Measurements from ENCODE around the gene HGF. TPM values are rescaled to one million over a fixed set of nuclear protein-coding genes. Genes with fewer than 3 reads are reported as not detected.
"Not testable (repeated sequence)": the region's sequence is repeated elsewhere in the genome, so short reads cannot be mapped to it uniquely, and the experiment has no call there.

The HGF gene
- total RNA-seq: not detected in 2 replicates

- Mint-ChIP-seq H3K27me3 (no peaks in the 10 kb centered on the region), H3K4me1 (no peaks in the 10 kb centered on the region), H3K27ac (no peak within 1 kb of the TSS), H3K4me3 (no peak within 1 kb of the TSS), H3K9me3 (no peaks in the 10 kb centered on the region), H3K36me3 (ENCODE audit: low read depth) (no peaks in the 10 kb centered on the region)
- intact Hi-C loops (cut with micrococcal nuclease): no loop called here
- DNase-seq: no peak
Measured at GRCh38 chr7:81769891-81770727, at the start of gene HGF. HGF (minus strand) TSS chr7:81770047; CDS start chr7:81769971, 76 bp downstream.

DNA sequence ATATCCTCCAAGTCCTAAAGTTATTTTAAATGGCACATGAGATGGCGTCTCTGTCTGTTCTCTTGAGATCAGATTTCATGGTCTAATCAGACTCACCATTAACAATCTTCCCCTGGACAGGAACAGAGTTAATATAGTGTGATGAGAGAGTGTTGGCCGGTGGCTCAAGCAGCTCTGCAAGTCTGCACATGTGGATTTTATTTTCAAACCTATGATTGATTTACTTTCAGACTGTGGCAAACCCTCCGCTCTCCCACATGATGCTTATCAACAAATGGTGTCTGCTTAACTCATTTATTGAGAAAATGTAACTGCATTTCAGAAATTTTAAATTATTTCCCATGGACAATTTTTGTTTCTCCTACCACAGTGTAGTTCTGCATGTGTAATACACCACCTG, 46.5 kb upstream of the HGF start:
- H3K4me1 Mint-ChIP-seq: no peaks in the 10 kb centered on the region
- no peak for DNase-seq
- H3K4me3 Mint-ChIP-seq: no peak overlapping the region
- no peaks in the 10 kb centered on the region for H3K9me3 Mint-ChIP-seq
- no peaks in the 10 kb centered on the region for H3K36me3 Mint-ChIP-seq (ENCODE audit: low read depth)
- no peaks in the 10 kb centered on the region for H3K27me3 Mint-ChIP-seq
- H3K27ac Mint-ChIP-seq: no peak overlapping the region
- intact Hi-C loops (cut with micrococcal nuclease): no loop called here

DNA sequence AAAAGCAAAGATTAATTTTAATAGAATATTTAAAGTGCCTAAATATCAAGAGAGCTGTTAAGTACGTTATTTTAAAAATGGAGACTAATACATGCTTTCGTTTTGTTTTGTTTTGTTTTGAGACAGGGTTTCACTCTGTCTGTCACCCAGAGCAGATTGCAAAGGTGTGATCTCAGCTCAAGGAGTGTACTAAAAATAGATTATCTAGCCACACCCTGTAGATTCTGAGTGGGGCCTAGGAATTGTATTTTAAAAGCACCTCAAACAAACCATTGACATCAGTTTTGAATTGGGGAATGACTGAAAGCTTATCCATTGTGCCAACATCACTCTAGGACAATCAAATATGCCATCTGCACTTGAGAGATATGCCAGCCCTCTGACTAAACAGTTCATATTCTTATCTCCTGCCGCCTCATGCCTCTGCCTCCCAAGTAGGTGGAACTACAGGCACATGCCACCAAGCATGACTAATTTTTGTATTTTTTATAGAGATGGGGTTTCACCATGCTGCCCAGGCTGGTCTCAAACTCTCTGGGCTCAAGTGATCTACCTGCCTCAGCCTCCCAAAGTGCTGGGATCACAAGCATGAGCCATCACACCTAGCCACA, 43.1 kb upstream of the HGF start:
- H3K27ac Mint-ChIP-seq; H3K4me1 Mint-ChIP-seq; H3K36me3 Mint-ChIP-seq (ENCODE audit: low read depth); H3K4me3 Mint-ChIP-seq; intact Hi-C loops (cut with micrococcal nuclease); DNase-seq; H3K27me3 Mint-ChIP-seq; H3K9me3 Mint-ChIP-seq: not testable (repeated sequence)

DNA sequence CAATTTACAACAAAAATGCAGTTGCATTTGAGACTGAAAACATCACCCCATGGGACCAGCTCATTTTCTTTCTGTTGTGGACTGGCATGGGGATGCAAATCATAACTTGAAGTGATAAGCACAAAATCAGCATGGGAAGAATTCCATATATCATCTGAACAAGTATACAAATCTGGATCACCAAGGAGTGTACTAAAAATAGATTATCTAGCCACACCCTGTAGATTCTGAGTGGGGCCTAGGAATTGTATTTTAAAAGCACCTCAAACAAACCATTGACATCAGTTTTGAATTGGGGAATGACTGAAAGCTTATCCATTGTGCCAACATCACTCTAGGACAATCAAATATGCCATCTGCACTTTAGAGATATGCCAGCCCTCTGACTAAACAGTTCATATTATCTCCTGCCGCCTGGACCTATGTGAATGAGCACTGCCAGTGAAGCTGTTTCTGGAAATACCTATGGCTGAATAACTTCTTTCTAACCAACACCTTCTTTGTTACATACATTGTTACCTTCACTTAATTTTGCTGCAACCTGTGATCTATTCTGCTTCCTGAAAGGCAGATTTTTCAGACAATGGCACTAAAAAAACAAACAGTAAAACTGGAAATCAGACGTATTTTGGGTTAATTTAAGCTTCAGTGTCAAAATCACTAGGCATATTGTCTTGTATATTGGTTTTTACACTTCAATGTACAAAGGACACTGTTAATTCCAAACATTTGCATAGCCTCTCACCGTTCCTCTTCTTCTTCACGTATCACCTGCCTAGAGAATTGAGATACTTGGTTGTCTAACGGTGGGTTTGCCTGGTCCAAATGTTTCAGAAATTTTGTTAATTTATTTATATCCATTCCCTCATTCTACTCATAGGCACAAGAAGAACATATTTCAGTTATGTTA, 42.4 kb upstream of the HGF start:
- Mint-ChIP-seq H3K4me3 (no peak overlapping the region), H3K9me3 (no peaks in the 10 kb centered on the region), H3K27ac (no peak overlapping the region), H3K36me3 (ENCODE audit: low read depth) (no peaks in the 10 kb centered on the region), H3K4me1 (no peaks in the 10 kb centered on the region), H3K27me3 (no peaks in the 10 kb centered on the region)
- intact Hi-C loops (cut with micrococcal nuclease): no loop called here
- DNase-seq: no peak

GRCh38 chr7:81810476-81811155, 40.8 kb upstream of the HGF start:
- Mint-ChIP-seq H3K9me3 (no peaks in the 10 kb centered on the region), H3K27ac (no peak overlapping the region), H3K36me3 (ENCODE audit: low read depth) (no peaks in the 10 kb centered on the region), H3K27me3 (no peaks in the 10 kb centered on the region), H3K4me1 (no peaks in the 10 kb centered on the region), H3K4me3 (no peak overlapping the region)
- no peak for DNase-seq
- intact Hi-C loops (cut with micrococcal nuclease): no loop called here

GRCh38 chr7:81808310-81808709, 38.5 kb upstream of the HGF start:
- intact Hi-C loops (cut with micrococcal nuclease); H3K4me1 Mint-ChIP-seq; DNase-seq; H3K9me3 Mint-ChIP-seq; H3K27me3 Mint-ChIP-seq; H3K36me3 Mint-ChIP-seq (ENCODE audit: low read depth); H3K4me3 Mint-ChIP-seq; H3K27ac Mint-ChIP-seq: not testable (repeated sequence)

DNA sequence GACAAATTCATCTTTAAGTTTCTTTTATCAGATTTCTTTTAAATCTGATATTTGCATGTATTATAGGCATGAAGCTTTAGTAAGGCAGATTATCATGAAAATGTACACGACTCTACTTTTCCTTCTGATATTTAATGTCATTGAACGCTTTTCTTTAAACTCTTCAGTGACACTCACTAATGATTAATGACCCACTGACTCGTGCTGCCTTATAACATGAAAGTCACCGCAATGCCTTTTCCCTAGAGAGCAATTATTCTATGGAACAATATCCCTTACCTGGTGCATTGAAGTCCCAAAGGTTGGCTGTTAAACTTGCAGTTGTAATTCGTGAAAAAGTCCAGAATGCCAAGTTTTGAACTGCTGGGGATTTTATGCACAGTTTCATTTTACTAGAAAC, 33.4 kb upstream of the HGF start:
- Mint-ChIP-seq H3K36me3 (ENCODE audit: low read depth) (no peaks in the 10 kb centered on the region), H3K9me3 (no peaks in the 10 kb centered on the region), H3K27me3 (no peaks in the 10 kb centered on the region), H3K4me1 (no peaks in the 10 kb centered on the region), H3K27ac (no peak overlapping the region), H3K4me3 (no peak overlapping the region)
- intact Hi-C loops (cut with micrococcal nuclease): no loop called here
- no peak for DNase-seq

GRCh38 chr7:81802251-81802650, 32.4 kb upstream of the HGF start:
- no peaks in the 10 kb centered on the region for H3K9me3 Mint-ChIP-seq
- no peak overlapping the region for H3K4me3 Mint-ChIP-seq
- no peak for DNase-seq
- H3K4me1 Mint-ChIP-seq: no peaks in the 10 kb centered on the region
- intact Hi-C loops (cut with micrococcal nuclease): no loop called here
- H3K27me3 Mint-ChIP-seq: no peaks in the 10 kb centered on the region
- H3K27ac Mint-ChIP-seq: no peak overlapping the region
- no peaks in the 10 kb centered on the region for H3K36me3 Mint-ChIP-seq (ENCODE audit: low read depth)

- no peak for DNase-seq
- Mint-ChIP-seq H3K9me3 (no peaks in the 10 kb centered on the region), H3K4me1 (no peaks in the 10 kb centered on the region), H3K4me3 (no peak overlapping the region), H3K27ac (no peak overlapping the region), H3K36me3 (ENCODE audit: low read depth) (no peaks in the 10 kb centered on the region), H3K27me3 (no peaks in the 10 kb centered on the region)
- intact Hi-C loops (cut with micrococcal nuclease): no loop called here
Measured at GRCh38 chr7:81801532-81801931, 31.7 kb upstream of the HGF start.

DNA sequence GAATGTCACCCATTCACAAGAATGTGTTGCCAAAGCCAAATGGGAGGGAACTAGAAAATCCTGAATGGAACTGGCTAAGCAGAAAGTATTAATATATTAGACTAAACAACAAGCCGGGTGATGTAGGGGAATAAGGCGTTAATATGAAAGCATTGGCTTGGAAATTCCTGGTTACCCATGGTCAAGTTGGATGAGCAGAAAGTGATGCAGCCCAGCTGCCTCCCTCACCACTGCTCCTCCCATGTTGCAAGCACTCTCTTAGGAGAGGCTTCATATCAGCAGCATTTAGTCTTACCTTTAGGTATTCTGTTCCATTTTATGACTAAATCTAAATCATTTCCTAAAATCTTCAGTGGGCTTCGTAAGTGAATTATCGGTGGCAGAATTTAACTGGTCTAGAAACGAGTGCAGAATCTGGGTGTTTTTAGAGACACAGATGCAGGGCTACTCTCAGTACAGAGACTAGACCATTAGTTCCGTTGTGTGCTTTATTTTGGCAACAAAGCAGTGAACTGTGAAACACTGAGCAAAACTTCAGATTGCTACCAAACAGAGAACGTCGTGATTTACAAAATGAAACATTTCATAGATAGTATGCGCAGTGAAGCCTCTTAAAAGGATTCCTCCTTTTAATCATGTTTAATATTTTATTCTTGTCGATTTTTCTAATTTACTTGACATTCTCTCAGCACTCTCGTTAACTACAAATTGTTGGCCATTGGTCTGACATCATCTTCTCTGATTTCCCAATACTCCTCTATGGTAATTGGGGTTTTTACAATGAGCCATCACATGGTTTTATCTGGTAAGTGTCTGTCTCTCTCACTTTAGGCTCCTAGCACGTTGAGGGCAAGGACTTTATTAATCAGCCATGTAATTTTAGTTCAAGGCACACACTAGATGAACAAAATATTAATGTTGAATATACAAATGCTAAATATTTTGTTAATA, 22.0 kb upstream of the HGF start:
- intact Hi-C loops (cut with micrococcal nuclease): no loop called here
- DNase-seq: no peak
- Mint-ChIP-seq H3K27ac (no peak overlapping the region), H3K9me3 (no peaks in the 10 kb centered on the region), H3K36me3 (ENCODE audit: low read depth) (no peaks in the 10 kb centered on the region), H3K4me3 (no peak overlapping the region), H3K4me1 (no peaks in the 10 kb centered on the region), H3K27me3 (no peaks in the 10 kb centered on the region)

DNA sequence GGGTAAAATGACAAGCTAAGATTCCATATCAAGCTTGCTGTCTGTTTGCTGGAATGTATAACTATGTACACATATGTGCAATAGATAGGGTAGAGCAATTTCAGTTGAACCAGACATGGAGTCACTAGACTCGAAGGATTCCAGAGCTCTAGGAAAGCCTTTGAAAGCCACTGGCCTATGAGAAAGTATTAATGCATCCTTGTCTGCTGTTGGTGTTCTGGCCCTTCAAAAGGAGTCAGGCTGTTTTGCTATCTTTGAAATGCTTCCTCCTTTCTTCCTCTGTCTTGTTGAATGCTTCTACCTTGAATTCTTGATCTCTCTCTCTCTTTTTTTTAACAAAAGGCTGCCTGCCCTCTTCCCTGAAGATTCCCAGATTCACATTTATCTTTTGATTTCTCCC, 20.8 kb upstream of the HGF start:
- Mint-ChIP-seq H3K4me1 (no peaks in the 10 kb centered on the region), H3K27me3 (no peaks in the 10 kb centered on the region), H3K4me3 (no peak overlapping the region), H3K36me3 (ENCODE audit: low read depth) (no peaks in the 10 kb centered on the region), H3K9me3 (no peaks in the 10 kb centered on the region), H3K27ac (no peak overlapping the region)
- intact Hi-C loops (cut with micrococcal nuclease): no loop called here
- DNase-seq: no peak

GRCh38 chr7:81790120-81790500, 20.3 kb upstream of the HGF start:
- no peak overlapping the region for H3K4me3 Mint-ChIP-seq
- no peaks in the 10 kb centered on the region for H3K4me1 Mint-ChIP-seq
- H3K36me3 Mint-ChIP-seq (ENCODE audit: low read depth): no peaks in the 10 kb centered on the region
- intact Hi-C loops (cut with micrococcal nuclease): no loop called here
- H3K9me3 Mint-ChIP-seq: no peaks in the 10 kb centered on the region
- no peak overlapping the region for H3K27ac Mint-ChIP-seq
- no peaks in the 10 kb centered on the region for H3K27me3 Mint-ChIP-seq
- DNase-seq: no peak

All from activated CD4-positive, alpha-beta T cell treated with anti-CD3 and anti-CD28 coated beads, Interleukin-2, amount 10 ng/mL, durations not matched to agents 24 days and 14 days (primary cell).